ENCODE data around the gene EXOC1L. TPM values are rescaled to one million over a fixed set of nuclear protein-coding genes. Genes with fewer than 3 reads are reported as not detected.

The EXOC1L gene, protein sequence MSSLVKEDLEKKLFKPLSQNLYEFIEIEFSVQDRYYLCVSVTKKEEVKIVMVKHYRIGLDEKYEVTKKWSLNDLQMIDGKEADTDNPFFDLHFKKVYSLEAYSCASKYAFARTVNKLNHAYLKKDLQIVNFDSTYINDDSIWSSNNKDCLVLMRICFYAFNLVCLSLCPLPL
- total RNA-seq: not detected

DNA sequence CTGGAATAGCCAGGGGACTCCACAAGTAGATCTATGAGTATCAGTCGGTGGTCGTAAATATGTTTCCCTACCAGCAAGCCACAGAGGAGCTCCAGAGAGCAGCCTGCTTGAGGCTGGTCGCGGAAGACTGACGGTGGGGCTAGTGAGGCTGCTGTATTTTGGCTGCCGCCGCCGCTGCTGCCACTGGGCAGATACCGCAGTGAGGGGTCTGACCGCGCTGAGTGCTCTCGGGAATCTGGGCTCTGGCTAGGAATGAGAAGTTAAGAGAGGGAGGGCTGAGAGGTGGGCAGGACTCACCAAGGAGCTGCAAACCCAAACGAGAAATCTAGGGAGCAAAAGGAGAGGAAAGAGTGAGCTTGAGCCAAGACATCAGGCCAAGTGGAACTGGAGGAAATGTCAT is at the start of gene EXOC1L:
EXOC1L (plus strand) TSS at position 157 of the 400 bp plus-strand sequence; CDS start at position 394, 237 bp downstream.
- POLR2A ChIA-PET: no interaction called here
- ATAC-seq (ENCODE audit: low read depth): no peak
- H3K4me3 Mint-ChIP-seq: peak within 1 kb of the TSS; percentile 47
- H3K36me3 Mint-ChIP-seq: no peaks in the 10 kb centered on the region
- peaks cover 18% of the 10 kb centered on the region for H3K27me3 Mint-ChIP-seq
- H3K9me3 Mint-ChIP-seq: peaks cover 1% of the 10 kb centered on the region
- H3K4me1 Mint-ChIP-seq: peaks cover 2% of the 10 kb centered on the region
- H3K27ac Mint-ChIP-seq: no peak within 1 kb of the TSS
- DNase-seq: no peak

DNA sequence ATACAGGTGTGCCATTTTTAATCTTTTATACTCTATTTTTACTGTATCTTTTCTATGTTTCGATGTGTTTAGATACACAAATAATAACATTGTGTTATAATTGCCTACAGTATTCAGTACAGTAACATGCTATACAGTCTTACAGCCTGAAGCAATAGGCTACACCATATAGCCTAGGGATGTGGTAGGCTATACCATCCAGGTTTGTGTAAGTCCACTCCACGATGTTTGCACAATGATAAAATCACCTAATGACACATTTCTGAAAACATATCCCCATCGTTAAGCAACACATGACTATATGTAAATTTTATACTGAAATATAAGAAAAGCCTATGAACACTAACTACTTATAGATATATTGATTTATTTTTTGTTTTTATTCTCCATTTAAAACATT is 48.9 kb upstream of the EXOC1L start:
- peaks cover 8% of the 10 kb centered on the region for H3K27me3 Mint-ChIP-seq
- POLR2A ChIA-PET: no interaction called here
- no peak overlapping the region for H3K27ac Mint-ChIP-seq
- no peak overlapping the region for H3K4me3 Mint-ChIP-seq
- H3K9me3 Mint-ChIP-seq: no peaks in the 10 kb centered on the region
- ATAC-seq (ENCODE audit: low read depth): no peak
- DNase-seq: no peak
- H3K4me1 Mint-ChIP-seq: no peaks in the 10 kb centered on the region
- no peaks in the 10 kb centered on the region for H3K36me3 Mint-ChIP-seq

DNA sequence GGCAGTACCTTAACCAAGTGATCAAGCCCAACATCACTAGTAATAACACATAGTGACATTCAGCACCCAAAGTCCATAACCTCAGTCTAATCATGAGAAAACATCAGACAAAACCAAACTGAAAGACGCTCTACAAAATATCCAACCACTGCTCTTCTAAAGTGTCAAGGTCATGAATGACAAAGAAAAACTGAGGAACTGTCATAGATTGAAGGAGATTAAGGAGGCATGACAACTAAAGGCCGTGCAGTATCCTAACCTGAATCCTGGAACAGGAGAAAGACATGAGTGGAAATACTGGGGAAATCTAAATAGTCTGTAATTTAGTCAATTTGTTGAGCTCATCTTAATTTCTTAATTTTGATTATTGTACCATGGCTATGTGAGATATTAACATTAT is 38.2 kb upstream of the EXOC1L start:
- Mint-ChIP-seq H3K4me3 (no peak overlapping the region), H3K36me3 (no peaks in the 10 kb centered on the region), H3K9me3 (peaks cover 1% of the 10 kb centered on the region), H3K27ac (no peak overlapping the region), H3K27me3 (peaks cover 9% of the 10 kb centered on the region), H3K4me1 (no peaks in the 10 kb centered on the region)
- no peak for DNase-seq
- ATAC-seq (ENCODE audit: low read depth): no peak
- POLR2A ChIA-PET: no interaction called here

DNA sequence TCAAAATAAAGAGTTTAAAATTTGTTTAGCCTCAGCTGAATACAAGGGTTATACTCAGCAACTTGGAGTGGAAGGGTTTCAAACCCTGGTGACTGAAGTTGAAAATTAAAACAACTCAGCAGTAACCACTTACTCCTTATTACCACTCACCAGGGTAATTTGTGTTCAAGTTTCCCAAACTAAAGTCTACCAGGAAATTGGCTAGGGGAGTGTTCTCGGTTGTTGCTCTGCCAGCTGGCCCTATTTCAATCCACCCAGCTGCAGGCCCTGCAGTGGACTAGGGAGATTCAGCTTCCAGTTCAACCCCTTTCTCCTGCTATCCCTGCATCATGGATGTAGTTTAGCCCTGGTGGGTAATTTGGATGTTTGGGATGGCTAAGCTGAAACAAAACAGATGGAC is 37.8 kb upstream of the EXOC1L start:
- DNase-seq (no peak), ATAC-seq (ENCODE audit: low read depth) (no peak)
- POLR2A ChIA-PET: no interaction called here
- Mint-ChIP-seq H3K27me3 (peaks cover 9% of the 10 kb centered on the region), H3K4me3 (no peak overlapping the region), H3K9me3 (peaks cover 1% of the 10 kb centered on the region), H3K36me3 (no peaks in the 10 kb centered on the region), H3K4me1 (no peaks in the 10 kb centered on the region), H3K27ac (no peak overlapping the region)

DNA sequence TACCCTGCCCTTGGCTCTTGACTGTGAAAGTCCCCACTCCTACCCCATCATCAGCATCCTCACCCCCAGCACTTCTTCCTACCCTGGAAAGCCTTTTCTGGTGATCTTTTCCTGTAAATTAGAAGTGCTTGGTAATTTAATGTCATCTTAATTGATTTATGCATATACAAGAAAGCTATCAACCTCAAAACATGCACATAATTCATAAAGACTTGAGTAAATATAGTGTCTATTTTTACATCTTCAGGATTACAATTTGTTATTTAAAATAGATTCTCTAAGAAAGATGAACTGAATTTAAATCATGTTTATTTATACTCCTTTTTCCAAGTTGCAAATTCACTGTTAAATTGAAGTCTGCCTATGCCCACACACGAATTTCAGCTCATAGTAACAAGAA is 36.0 kb upstream of the EXOC1L start:
- no peaks in the 10 kb centered on the region for H3K36me3 Mint-ChIP-seq
- no peak for ATAC-seq (ENCODE audit: low read depth)
- no peaks in the 10 kb centered on the region for H3K9me3 Mint-ChIP-seq
- H3K27me3 Mint-ChIP-seq: peaks cover 11% of the 10 kb centered on the region
- no peak overlapping the region for H3K27ac Mint-ChIP-seq
- POLR2A ChIA-PET: no interaction called here
- no peak for DNase-seq
- no peak overlapping the region for H3K4me3 Mint-ChIP-seq
- H3K4me1 Mint-ChIP-seq: no peaks in the 10 kb centered on the region

DNA sequence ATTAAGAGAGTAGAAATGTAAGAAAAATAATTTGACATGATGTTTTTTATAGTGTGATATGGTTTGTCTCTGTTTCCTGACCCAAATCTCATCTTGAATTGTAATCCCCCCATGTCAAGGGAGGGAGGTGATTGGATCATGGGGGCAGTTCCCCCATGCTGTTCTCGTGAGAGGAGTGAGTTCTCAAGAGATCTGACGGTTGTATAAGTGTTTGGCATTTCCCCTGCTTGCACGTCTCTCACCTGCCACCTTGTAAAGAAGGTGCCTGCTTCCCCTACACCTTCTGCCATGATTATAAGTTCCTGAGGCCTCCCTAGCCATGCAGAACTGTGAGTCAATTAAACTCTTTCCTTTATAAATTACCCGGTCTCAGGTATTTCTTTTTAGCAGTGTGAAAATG is 34.8 kb upstream of the EXOC1L start:
- no peak overlapping the region for H3K4me3 Mint-ChIP-seq
- no peak for DNase-seq
- no peaks in the 10 kb centered on the region for H3K9me3 Mint-ChIP-seq
- no peak overlapping the region for H3K27ac Mint-ChIP-seq
- H3K27me3 Mint-ChIP-seq: peaks cover 11% of the 10 kb centered on the region
- no peaks in the 10 kb centered on the region for H3K4me1 Mint-ChIP-seq
- no peaks in the 10 kb centered on the region for H3K36me3 Mint-ChIP-seq
- no peak for ATAC-seq (ENCODE audit: low read depth)
- POLR2A ChIA-PET: no interaction called here

DNA sequence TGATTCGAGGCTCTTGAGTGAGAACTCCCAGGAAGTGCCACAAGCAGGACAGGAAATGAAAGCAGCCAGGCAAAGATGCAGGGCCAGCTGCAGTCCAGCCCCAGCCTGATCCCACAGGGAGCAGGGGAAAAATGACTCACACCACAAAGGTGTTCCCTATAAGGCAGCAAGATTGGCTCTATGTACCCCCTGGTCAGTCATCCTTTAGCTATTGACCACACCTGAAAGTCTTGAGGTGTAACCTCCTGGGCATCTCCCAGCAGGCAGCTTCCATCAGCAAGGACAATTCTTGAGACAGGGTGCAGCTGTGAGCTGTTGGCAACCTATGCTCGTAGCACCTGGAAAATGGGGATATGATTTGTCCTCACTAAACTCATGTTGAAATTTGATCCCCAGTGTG is 27.9 kb upstream of the EXOC1L start:
- DNase-seq (no peak), ATAC-seq (ENCODE audit: low read depth) (no peak)
- Mint-ChIP-seq H3K27me3 (peaks cover 28% of the 10 kb centered on the region), H3K36me3 (no peaks in the 10 kb centered on the region), H3K27ac (no peak overlapping the region), H3K4me1 (no peaks in the 10 kb centered on the region), H3K4me3 (no peak overlapping the region), H3K9me3 (no peaks in the 10 kb centered on the region)
- POLR2A ChIA-PET: no interaction called here

DNA sequence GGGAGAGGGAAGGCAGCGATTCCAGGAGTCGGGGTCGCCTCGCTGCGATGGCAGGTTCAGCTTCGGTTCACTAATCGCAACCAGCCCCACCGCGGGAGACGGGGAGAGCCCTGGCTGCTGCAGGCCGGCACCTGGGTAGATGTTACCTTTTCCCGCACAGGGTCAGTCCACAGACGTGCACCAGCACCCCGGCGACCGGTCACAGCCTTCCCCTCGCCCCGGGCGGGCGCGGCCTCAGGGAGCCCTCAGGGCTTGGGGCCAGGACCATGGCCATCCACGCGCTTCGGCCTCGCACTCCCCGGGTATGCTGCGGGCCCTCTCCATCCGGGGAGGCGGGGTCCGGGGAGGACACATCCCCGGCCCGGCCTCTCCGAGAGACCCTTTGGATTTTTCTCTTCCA is 26.1 kb upstream of the EXOC1L start:
- H3K4me1 Mint-ChIP-seq: no peaks in the 10 kb centered on the region
- no peaks in the 10 kb centered on the region for H3K36me3 Mint-ChIP-seq
- DNase-seq (no peak), ATAC-seq (ENCODE audit: low read depth) (no peak)
- POLR2A ChIA-PET: no interaction called here
- no peaks in the 10 kb centered on the region for H3K9me3 Mint-ChIP-seq
- H3K27ac Mint-ChIP-seq: no peak overlapping the region
- no peak overlapping the region for H3K4me3 Mint-ChIP-seq
- H3K27me3 Mint-ChIP-seq: peaks cover 32% of the 10 kb centered on the region

DNA sequence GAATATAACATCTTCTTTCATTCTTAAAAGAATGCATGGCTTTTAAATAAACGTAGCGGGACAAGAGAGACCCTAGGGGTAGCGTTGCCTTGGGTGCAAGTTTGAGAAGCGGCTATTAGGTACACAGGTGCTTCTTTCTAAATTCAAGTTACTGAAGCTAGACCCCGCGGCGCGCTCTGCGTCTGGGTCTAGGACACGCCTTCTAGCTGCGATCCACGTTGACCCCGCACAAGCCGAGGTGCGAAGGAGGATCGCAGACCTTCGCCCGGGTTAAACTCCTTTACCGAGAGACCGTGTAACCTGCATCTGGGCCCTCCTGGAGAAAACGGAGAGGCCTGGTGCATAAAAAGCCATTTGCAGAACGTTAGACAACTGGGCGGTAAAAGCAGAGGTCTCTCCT is 25.5 kb upstream of the EXOC1L start:
- H3K9me3 Mint-ChIP-seq: no peaks in the 10 kb centered on the region
- POLR2A ChIA-PET: no interaction called here
- peaks cover 33% of the 10 kb centered on the region for H3K27me3 Mint-ChIP-seq
- DNase-seq (no peak), ATAC-seq (ENCODE audit: low read depth) (no peak)
- no peak overlapping the region for H3K27ac Mint-ChIP-seq
- H3K36me3 Mint-ChIP-seq: no peaks in the 10 kb centered on the region
- H3K4me3 Mint-ChIP-seq: no peak overlapping the region
- H3K4me1 Mint-ChIP-seq: no peaks in the 10 kb centered on the region

DNA sequence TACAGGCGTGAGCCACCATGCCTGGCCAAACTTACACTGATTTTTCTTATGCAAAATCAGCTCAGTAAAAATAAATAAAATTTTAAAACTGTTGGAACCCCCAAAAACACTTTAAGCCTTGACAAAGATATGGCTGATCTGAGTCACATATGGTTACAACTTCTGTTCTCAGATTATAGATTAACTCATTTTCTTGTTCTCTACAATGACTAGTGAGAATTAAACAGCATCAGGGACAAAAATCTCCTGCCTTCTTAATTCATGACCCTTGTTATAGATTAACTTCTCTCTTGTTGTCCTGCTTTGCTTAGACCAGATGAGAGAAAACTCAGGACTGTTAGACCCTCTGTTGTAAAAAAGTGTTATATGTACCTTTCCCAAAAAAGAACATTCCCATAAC is 24.2 kb upstream of the EXOC1L start:
- ATAC-seq (ENCODE audit: low read depth): no peak
- Mint-ChIP-seq H3K27me3 (peaks cover 33% of the 10 kb centered on the region), H3K36me3 (no peaks in the 10 kb centered on the region), H3K9me3 (no peaks in the 10 kb centered on the region), H3K4me3 (no peak overlapping the region), H3K27ac (no peak overlapping the region), H3K4me1 (no peaks in the 10 kb centered on the region)
- POLR2A ChIA-PET: no interaction called here
- no peak for DNase-seq

DNA sequence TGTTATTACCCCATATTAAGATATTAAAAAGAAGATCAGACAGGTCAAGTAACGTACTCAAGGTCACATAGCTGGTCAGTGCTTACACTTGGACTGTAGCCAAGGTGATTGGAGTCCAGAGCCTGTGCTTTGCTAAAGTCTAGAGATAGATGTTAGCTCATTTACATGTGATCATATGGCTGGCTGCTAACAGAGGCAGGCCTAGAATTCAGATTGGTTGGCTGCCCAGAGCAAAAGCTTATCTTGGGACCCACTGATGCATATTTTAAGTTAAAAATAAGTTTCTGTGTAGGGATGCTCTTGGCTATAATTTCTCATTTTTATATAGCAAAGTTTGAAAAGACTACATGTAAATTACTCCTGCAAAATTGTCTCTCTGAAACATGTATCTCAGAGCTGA is 18.1 kb upstream of the EXOC1L start:
- Mint-ChIP-seq H3K36me3 (no peaks in the 10 kb centered on the region), H3K4me3 (no peak overlapping the region), H3K27ac (no peak overlapping the region), H3K9me3 (no peaks in the 10 kb centered on the region), H3K4me1 (no peaks in the 10 kb centered on the region), H3K27me3 (peaks cover 9% of the 10 kb centered on the region)
- DNase-seq (no peak), ATAC-seq (ENCODE audit: low read depth) (no peak)
- POLR2A ChIA-PET: no interaction called here

DNA sequence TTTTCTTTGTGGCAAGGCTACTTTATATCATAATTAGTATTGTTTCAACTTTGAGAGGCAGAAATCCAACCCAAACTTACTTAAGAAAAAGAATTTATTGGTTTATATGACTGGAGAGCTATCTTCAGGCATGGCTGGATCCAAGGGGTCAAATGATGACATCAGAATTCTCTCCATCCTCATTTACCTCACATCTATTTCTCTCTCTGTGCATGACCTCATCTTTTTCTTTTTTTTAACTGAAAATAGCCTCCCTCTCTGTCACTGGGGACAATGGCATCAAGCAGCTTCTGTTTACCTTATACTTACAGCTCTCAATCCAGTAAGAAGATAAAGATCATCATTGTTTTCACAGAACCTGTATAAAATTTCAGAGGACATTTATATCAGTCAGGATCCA is 12.0 kb upstream of the EXOC1L start:
- no peak for ATAC-seq (ENCODE audit: low read depth)
- H3K9me3 Mint-ChIP-seq: no peaks in the 10 kb centered on the region
- H3K4me3 Mint-ChIP-seq: no peak overlapping the region
- no peak overlapping the region for H3K27ac Mint-ChIP-seq
- H3K27me3 Mint-ChIP-seq: no peaks in the 10 kb centered on the region
- H3K4me1 Mint-ChIP-seq: no peaks in the 10 kb centered on the region
- POLR2A ChIA-PET: no interaction called here
- no peaks in the 10 kb centered on the region for H3K36me3 Mint-ChIP-seq
- DNase-seq: no peak

DNA sequence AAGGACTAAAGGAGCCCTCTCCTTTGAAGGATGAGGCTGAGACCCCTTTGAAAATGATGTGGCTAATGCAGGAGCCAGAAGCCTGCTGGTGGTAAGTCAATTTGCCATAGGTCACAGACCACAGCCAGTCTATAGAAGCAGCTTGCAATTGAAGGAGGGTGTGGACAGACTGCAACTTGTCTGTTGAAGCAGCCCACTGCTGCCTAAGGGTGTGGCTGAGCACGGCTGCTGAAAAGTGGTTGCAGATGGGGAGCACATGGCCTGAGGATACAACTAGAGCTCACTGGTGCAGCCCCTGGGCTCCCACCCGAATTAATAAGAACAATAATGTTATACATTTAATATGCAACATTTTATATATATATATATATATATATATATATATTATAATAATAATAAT is 11.4 kb upstream of the EXOC1L start:
- ATAC-seq (ENCODE audit: low read depth) (no peak), DNase-seq (no peak)
- Mint-ChIP-seq H3K27ac (no peak overlapping the region), H3K36me3 (no peaks in the 10 kb centered on the region), H3K4me3 (no peak overlapping the region), H3K4me1 (no peaks in the 10 kb centered on the region), H3K27me3 (no peaks in the 10 kb centered on the region), H3K9me3 (no peaks in the 10 kb centered on the region)
- POLR2A ChIA-PET: no interaction called here

DNA sequence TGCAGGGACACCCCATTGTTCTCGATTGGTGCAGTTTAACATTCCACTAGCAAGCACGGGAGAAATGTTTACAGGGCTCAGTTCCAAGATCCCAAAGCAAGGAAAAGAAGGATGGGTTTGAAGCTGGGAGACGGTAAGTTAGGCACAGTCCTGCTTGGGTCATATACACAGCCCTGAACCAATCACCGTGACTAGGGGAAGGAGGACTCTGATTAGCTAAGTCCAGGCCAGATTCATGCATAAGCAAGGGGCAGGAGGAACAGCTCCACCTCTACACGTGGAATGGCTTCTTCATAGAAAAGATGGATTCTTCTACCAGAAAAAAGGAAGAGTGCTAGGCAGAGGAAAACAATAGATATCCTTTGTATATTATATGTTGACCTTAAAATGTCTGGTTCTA is 11.0 kb upstream of the EXOC1L start:
- H3K27ac Mint-ChIP-seq: no peak overlapping the region
- H3K4me1 Mint-ChIP-seq: no peaks in the 10 kb centered on the region
- POLR2A ChIA-PET: no interaction called here
- H3K27me3 Mint-ChIP-seq: no peaks in the 10 kb centered on the region
- no peak overlapping the region for H3K4me3 Mint-ChIP-seq
- H3K9me3 Mint-ChIP-seq: no peaks in the 10 kb centered on the region
- no peak for DNase-seq
- no peaks in the 10 kb centered on the region for H3K36me3 Mint-ChIP-seq
- no peak for ATAC-seq (ENCODE audit: low read depth)

DNA sequence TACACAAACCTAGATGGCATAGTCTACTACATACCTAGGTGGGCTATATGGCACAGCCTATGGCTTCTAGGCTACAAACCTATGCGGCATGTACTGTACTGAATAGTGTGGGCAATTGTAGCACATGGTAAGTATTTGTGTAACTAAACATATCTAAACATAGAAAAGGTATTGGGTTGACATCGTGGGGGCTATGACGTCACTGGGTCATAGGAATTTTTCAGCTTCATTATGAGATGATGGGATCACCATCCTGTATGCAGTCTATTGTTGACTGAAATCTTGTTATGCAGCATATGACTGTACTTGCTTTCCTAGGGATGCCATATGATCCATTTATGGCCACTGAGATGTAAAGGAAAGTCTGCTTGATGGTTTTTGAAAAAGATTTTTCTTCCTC is 1.9 kb upstream of the EXOC1L start:
- no peak overlapping the region for H3K4me3 Mint-ChIP-seq
- peaks cover 18% of the 10 kb centered on the region for H3K27me3 Mint-ChIP-seq
- peaks cover 2% of the 10 kb centered on the region for H3K4me1 Mint-ChIP-seq
- DNase-seq (no peak), ATAC-seq (ENCODE audit: low read depth) (no peak)
- H3K36me3 Mint-ChIP-seq: no peaks in the 10 kb centered on the region
- peaks cover 1% of the 10 kb centered on the region for H3K9me3 Mint-ChIP-seq
- H3K27ac Mint-ChIP-seq: no peak overlapping the region
- POLR2A ChIA-PET: no interaction called here
